ENCODE results near the gene PACS1.

GRCh38 chr11:66111158-66111557 lies 41.1 kb downstream of the PACS1 start:
- TF ChIP-seq CTCF (IDR thresholded peaks at IDR 0.05) (no peak), POLR2A (IDR thresholded peaks at IDR 0.05; ENCODE audit: low read depth) (no peak)
